Measurements from ENCODE around the gene KCNMB1.

- no peak for TF ChIP-seq EZH2phosphoT487 (conservative IDR thresholded peaks at IDR 0.05; ENCODE audit: low read length)
- TF ChIP-seq CTCF (IDR thresholded peaks at IDR 0.05; ENCODE audit: insufficient read depth, low read length, poor library complexity, severe bottlenecking): no peak
Measured at GRCh38 chr5:170438581-170438980, 49.4 kb upstream of the KCNMB1 start.

All from SU-DHL-6 (cell line).